Loucy (cell line): ENCODE measurements around the gene FAM193A.

Source experiments
- H2AFZ ChIP-seq: fragments of 200-600 bp; sonication (generic); 2 replicates; pipeline ENCODE4 v1.6.0; 2016; ENCODE audit warnings: antibody characterized with exemption, mild to moderate bottlenecking, low read length, moderate library complexity
- H3F3A ChIP-seq: fragments of 200-600 bp; 2 replicates; pipeline ENCODE4 v1.6.0; 2016; ENCODE audit warnings: antibody characterized with exemption, low read depth, mild to moderate bottlenecking
- H3K27me3 ChIP-seq: fragments of 200-600 bp; sonication (generic); 2 replicates; pipeline ENCODE4 v1.6.1; 2014; ENCODE audit warnings: low read length, mild to moderate bottlenecking; ENCODE audit not compliant: insufficient read depth, poor library complexity, severe bottlenecking
- H3K36me3 ChIP-seq: fragments of 200-600 bp; sonication (generic); 2 replicates; pipeline ENCODE4 v1.6.1; 2016; ENCODE audit warnings: low read length; ENCODE audit not compliant: insufficient read depth
- H3K4me1 ChIP-seq: fragments of 200-600 bp; sonication (generic); 2 replicates; pipeline ENCODE4 v1.5.1; 2014; ENCODE audit warnings: low read length, mild to moderate bottlenecking; ENCODE audit not compliant: insufficient read depth, poor library complexity, severe bottlenecking
- H3K4me2 ChIP-seq: fragments of 200-600 bp; sonication (generic); 2 replicates; pipeline ENCODE4 v1.6.0; 2014; ENCODE audit warnings: antibody characterized with exemption, low read length, low read depth, mild to moderate bottlenecking; ENCODE audit not compliant: poor library complexity, severe bottlenecking
- H3K4me3 ChIP-seq: fragments of 200-600 bp; sonication (generic); 2 replicates; pipeline ENCODE4 v1.5.1; 2014; ENCODE audit warnings: low read length, mild to moderate bottlenecking, mixed read lengths; ENCODE audit not compliant: poor library complexity, severe bottlenecking
- H3K79me2 ChIP-seq: fragments of 200-600 bp; sonication (generic); 2 replicates; pipeline ENCODE4 v1.6.1; 2014; ENCODE audit warnings: low read length; ENCODE audit not compliant: insufficient read depth
- H3K9ac ChIP-seq: fragments of 200-600 bp; sonication (generic); 2 replicates; pipeline ENCODE4 v1.6.0; 2014; ENCODE audit warnings: mild to moderate bottlenecking, low read depth, low read length, moderate library complexity; ENCODE audit not compliant: poor library complexity, severe bottlenecking
- H3K9me2 ChIP-seq: fragments of 200-600 bp; sonication (generic); replicated peaks from 2 replicates; pipeline ENCODE4 v1.6.1; 2016; ENCODE audit warnings: low read depth, low read length, mixed read lengths
- H3K9me3 ChIP-seq: fragments of 200-600 bp; sonication (generic); 2 replicates; pipeline ENCODE4 v1.6.1; 2014; ENCODE audit warnings: mild to moderate bottlenecking, antibody characterized with exemption, low read length, low read depth; ENCODE audit not compliant: insufficient read depth
- H4K20me1 ChIP-seq: fragments of 200-600 bp; sonication (generic); 2 replicates; pipeline ENCODE4 v1.6.0; 2014; ENCODE audit warnings: antibody characterized with exemption, low read length, mild to moderate bottlenecking; ENCODE audit not compliant: insufficient read depth, poor library complexity, severe bottlenecking
- EZH2phosphoT487 ChIP-seq: fragments of 200-600 bp; IDR thresholded peaks from 2 replicates; pipeline ENCODE4 v1.6.1; 2018; ENCODE audit warnings: antibody characterized with exemption, mild to moderate bottlenecking, moderate library complexity, borderline replicate concordance
- TF ChIP-seq, protein P1 (sequence below): fragments of 200-600 bp; sonication (generic); conservative IDR thresholded peaks from 2 replicates; pipeline ENCODE4 v1.5.1; 2014; ENCODE audit warnings: mild to moderate bottlenecking, antibody characterized with exemption, low read length

The FAM193A gene

GRCh38 chr4:2500547-2500946 is 35.9 kb upstream of the FAM193A start:
- Histone ChIP-seq H3K4me3 (no peak overlapping the region), H3K36me3 (peaks cover 90% of the 10 kb centered on the region), H4K20me1 (peaks cover 49% of the 10 kb centered on the region), H3K27me3 (no peaks in the 10 kb centered on the region), H3K4me1 (no peaks in the 10 kb centered on the region), H3K9me3 (no peaks in the 10 kb centered on the region), H3F3A (peaks cover 5% of the 10 kb centered on the region; the same call in 1 of the 2 replicates), H3K79me2 (peaks cover 47% of the 10 kb centered on the region; the same call in 1 of the 2 replicates), H2AFZ (no peak overlapping the region), H3K9me2 (no peaks in the 10 kb centered on the region), H3K4me2 (no peak overlapping the region), H3K9ac (no peak overlapping the region)
- no peak for TF ChIP-seq EZH2phosphoT487
- TF ChIP-seq, protein P1, sequence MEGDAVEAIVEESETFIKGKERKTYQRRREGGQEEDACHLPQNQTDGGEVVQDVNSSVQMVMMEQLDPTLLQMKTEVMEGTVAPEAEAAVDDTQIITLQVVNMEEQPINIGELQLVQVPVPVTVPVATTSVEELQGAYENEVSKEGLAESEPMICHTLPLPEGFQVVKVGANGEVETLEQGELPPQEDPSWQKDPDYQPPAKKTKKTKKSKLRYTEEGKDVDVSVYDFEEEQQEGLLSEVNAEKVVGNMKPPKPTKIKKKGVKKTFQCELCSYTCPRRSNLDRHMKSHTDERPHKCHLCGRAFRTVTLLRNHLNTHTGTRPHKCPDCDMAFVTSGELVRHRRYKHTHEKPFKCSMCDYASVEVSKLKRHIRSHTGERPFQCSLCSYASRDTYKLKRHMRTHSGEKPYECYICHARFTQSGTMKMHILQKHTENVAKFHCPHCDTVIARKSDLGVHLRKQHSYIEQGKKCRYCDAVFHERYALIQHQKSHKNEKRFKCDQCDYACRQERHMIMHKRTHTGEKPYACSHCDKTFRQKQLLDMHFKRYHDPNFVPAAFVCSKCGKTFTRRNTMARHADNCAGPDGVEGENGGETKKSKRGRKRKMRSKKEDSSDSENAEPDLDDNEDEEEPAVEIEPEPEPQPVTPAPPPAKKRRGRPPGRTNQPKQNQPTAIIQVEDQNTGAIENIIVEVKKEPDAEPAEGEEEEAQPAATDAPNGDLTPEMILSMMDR = no peak

DNA sequence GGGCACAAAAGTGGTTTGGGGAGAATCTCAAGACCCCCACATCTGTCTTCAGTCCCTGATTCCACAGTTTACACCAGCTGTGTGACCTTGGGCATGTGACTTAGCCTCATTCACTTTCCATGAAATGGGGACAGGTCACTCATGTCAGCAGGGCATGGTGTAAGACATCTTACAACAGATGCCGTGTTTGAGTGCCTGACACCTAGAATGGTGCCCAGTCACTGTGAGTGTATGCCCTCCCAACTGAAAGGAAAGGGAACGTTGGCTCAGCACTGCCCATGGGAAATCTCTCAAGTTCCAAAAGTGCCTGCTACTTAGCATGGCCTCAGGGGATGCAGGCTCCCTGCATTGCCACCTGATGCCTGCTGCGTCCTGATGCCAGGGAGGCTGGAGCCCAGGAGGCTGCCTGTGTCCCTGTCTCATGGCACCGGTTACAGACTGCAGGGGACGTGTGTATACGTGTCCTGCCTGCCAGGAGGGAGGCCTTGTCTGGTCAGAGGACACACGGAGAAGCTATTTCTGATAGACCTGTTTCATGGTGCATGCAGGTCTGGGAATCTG is 35.3 kb upstream of the FAM193A start:
- Histone ChIP-seq H3K36me3 (peaks cover 91% of the 10 kb centered on the region), H3K9me2 (no peaks in the 10 kb centered on the region), H3K4me1 (no peaks in the 10 kb centered on the region), H3K4me2 (no peak overlapping the region), H2AFZ (no peak overlapping the region), H4K20me1 (peaks cover 49% of the 10 kb centered on the region), H3F3A (peaks cover 5% of the 10 kb centered on the region; the same call in 1 of the 2 replicates), H3K27me3 (no peaks in the 10 kb centered on the region), H3K9ac (no peak overlapping the region), H3K9me3 (no peaks in the 10 kb centered on the region), H3K4me3 (no peak overlapping the region), H3K79me2 (peaks cover 47% of the 10 kb centered on the region)
- no peak for TF ChIP-seq EZH2phosphoT487
- TF ChIP-seq, protein P1 = no peak

GRCh38 chr4:2503809-2504208 is 32.6 kb upstream of the FAM193A start:
- H3K79me2 ChIP-seq = peaks cover 59% of the 10 kb centered on the region
- peaks cover 87% of the 10 kb centered on the region for H3K36me3 ChIP-seq

More at GRCh38 chr4:2503809-2504208, 32.6 kb upstream of the FAM193A start:
- H3K9me3 ChIP-seq = no peaks in the 10 kb centered on the region
- H3K4me3 ChIP-seq = no peak overlapping the region
- no peaks in the 10 kb centered on the region for H3K27me3 ChIP-seq
- H4K20me1 ChIP-seq = peaks cover 56% of the 10 kb centered on the region
- no peak overlapping the region for H2AFZ ChIP-seq
- no peaks in the 10 kb centered on the region for H3K4me1 ChIP-seq
- no peak overlapping the region for H3K9ac ChIP-seq
- peaks cover 5% of the 10 kb centered on the region; the same call in 1 of the 2 replicates for H3F3A ChIP-seq
- TF ChIP-seq EZH2phosphoT487 = no peak
- TF ChIP-seq, protein P1 = no peak
- no peak overlapping the region for H3K4me2 ChIP-seq
- no peaks in the 10 kb centered on the region for H3K9me2 ChIP-seq
